K562 (cell line): Measurements from ENCODE around the gene MXRA7. TPM values are rescaled to one million over a fixed set of nuclear protein-coding genes. Genes with fewer than 3 reads are reported as not detected.

ENCODE experiments used
- BACH1 ChIP-seq: fragments of 200-800 bp; sonication (Bioruptor generic); IDR thresholded peaks from 2 replicates; pipeline ENCODE4 v1.6.1; 2016; ENCODE audit warnings: missing genetic modification characterization, missing compliant biosample characterization
- BMI1 ChIP-seq: fragments of 150-350 bp; IDR thresholded peaks from 2 replicates; pipeline ENCODE4 v1.6.1; 2014; ENCODE audit warnings: low read length
- CBFA2T3 ChIP-seq: fragments of 450-650 bp; IDR thresholded peaks from 2 replicates; pipeline ENCODE4 v1.6.1; 2017
- DNMT1 ChIP-seq: fragments of 450-650 bp; IDR thresholded peaks from 2 replicates; pipeline ENCODE4 v1.6.1; 2016; ENCODE audit warnings: antibody characterized with exemption, mild to moderate bottlenecking
- ETV6 ChIP-seq, 3 experiments: fragments of 150-350 bp in 1 of 3; sonication (generic) in 1 of 3; formaldehyde crosslinking in 1 of 3; IDR thresholded peaks; 2 replicates each; pipeline versions ENCODE4 v1.6.1 to v1.8.0; 2014 to 2022; ENCODE audit warnings: borderline replicate concordance in 2 of 3, low read depth in 2 of 3, antibody characterized with exemption in 1 of 3, low read length in 1 of 3, mild to moderate bottlenecking in 1 of 3, missing genetic modification reagents in 1 of 3
- EZH2 ChIP-seq: IDR thresholded peaks from 2 replicates; pipeline ENCODE4 v1.6.1; 2012; ENCODE audit warnings: low read depth, mild to moderate bottlenecking, inconsistent platforms, low read length, borderline replicate concordance
- FOS ChIP-seq: IDR thresholded peaks from 3 replicates; pipeline ENCODE4 v1.6.1; 2011; ENCODE audit not compliant: insufficient read length; ENCODE audit errors: extremely low read depth
- GATA2 ChIP-seq: sonication (generic); formaldehyde crosslinking; IDR thresholded peaks from 2 replicates; pipeline ENCODE4 v1.4.0; 2020; ENCODE audit warnings: mild to moderate bottlenecking, missing genetic modification reagents
- GATAD2B ChIP-seq: fragments of 450-650 bp; IDR thresholded peaks from 2 replicates; pipeline ENCODE4 v1.6.1; 2017; ENCODE audit warnings: mild to moderate bottlenecking, borderline replicate concordance
- HEY1 ChIP-seq: fragments of 250-450 bp; sonication (Bioruptor Pico); IDR thresholded peaks from 2 replicates; pipeline ENCODE4 v1.5.0; 2020; ENCODE audit warnings: mild to moderate bottlenecking, moderate library complexity, borderline replicate concordance
- HNRNPK ChIP-seq: fragments of 200-400 bp; formaldehyde crosslinking; IDR thresholded peaks from one replicate; pipeline ENCODE4 v1.6.1; 2018; ENCODE audit warnings: mild to moderate bottlenecking, low read depth, low read length; ENCODE audit not compliant: poor library complexity, severe bottlenecking
- JUN ChIP-seq, 2 experiments: sonication (generic) in 1 of 2; formaldehyde crosslinking in 1 of 2; IDR thresholded peaks; 2 replicates each; pipeline versions ENCODE4 v1.6.1 to v1.8.0; 2012 to 2022; ENCODE audit warnings: borderline replicate concordance in 2 of 2, mild to moderate bottlenecking in 2 of 2, improper control_type of control experiment in 1 of 2, low read depth in 1 of 2, low read length in 1 of 2, missing genetic modification reagents in 1 of 2
- JUNB ChIP-seq: fragments of 450-650 bp; formaldehyde crosslinking; conservative IDR thresholded peaks from 2 replicates; pipeline ENCODE4 v1.4.0; 2020; ENCODE audit warnings: mild to moderate bottlenecking
- MEIS2 ChIP-seq: fragments of 450-650 bp; IDR thresholded peaks from 2 replicates; pipeline ENCODE4 v1.6.1; 2014; ENCODE audit warnings: mild to moderate bottlenecking; ENCODE audit not compliant: partially characterized antibody
- MTA2 ChIP-seq: fragments of 450-650 bp; IDR thresholded peaks from 2 replicates; pipeline ENCODE4 v1.6.1; 2016; ENCODE audit warnings: low read depth
- NFIC ChIP-seq: fragments of 450-650 bp; IDR thresholded peaks from 2 replicates; pipeline ENCODE4 v1.6.1; 2017; ENCODE audit warnings: mild to moderate bottlenecking, inconsistent platforms
- RAD51 ChIP-seq: fragments of 450-650 bp; IDR thresholded peaks from 2 replicates; pipeline ENCODE4 v1.7.1; 2016; ENCODE audit warnings: low read depth, mild to moderate bottlenecking, borderline replicate concordance
- SNIP1 ChIP-seq: fragments of 450-650 bp; IDR thresholded peaks from 2 replicates; pipeline ENCODE4 v1.7.1; 2017; ENCODE audit warnings: low read depth, mild to moderate bottlenecking
- TBP ChIP-seq: optimal IDR thresholded peaks from 2 replicates; pipeline ENCODE3; 2011; ENCODE audit warnings: low read depth, low read length, improper control_type of control experiment
- ZNF766 ChIP-seq: fragments of 200-800 bp; sonication (Bioruptor generic); conservative IDR thresholded peaks from 2 replicates; pipeline ENCODE4 v1.6.1; 2016; ENCODE audit warnings: missing genetic modification characterization, missing compliant biosample characterization
- polyA plus RNA-seq, 8 experiments: library from polyadenylated mRNA; depleted of rRNA in 4 of 8; stranded (reverse) in 5 of 8; unstranded in 3 of 8; fragments of >200 nt; fragmentation: Nextera tagmentation in 2 of 8; fragmentation: Illumina TruSeq in 1 of 8; extraction: Ambion mirVana in 2 of 8; extraction: Trizol in 1 of 8; gene quantifications; 2 replicates each; pipeline versions ENCODE4 v1.2.1 to v1.2.3, GENCODE V29; 2011 to 2014; ENCODE audit warnings: inconsistent platforms in 1 of 8, missing spikeins in 1 of 8
- total RNA-seq, 7 experiments: library from RNA; depleted of rRNA in 6 of 7; stranded (reverse); fragments of >200 nt in 6 of 7; fragmentation: Illumina TruSeq in 2 of 7; extraction: Trizol in 2 of 7; gene quantifications; 2 replicates each; pipeline versions ENCODE4 v1.2.1 to v1.2.3, GENCODE V29; 2011 to 2021; ENCODE audit warnings: low replicate concordance in 1 of 7
- TF ChIP-seq, protein P1 (sequence below): fragments of 250-450 bp; sonication (Bioruptor Pico); IDR thresholded peaks from 2 replicates; pipeline ENCODE4 v1.4.0; 2020
- TF ChIP-seq, protein P2 (sequence below): sonication (generic); IDR thresholded peaks from 2 replicates; pipeline ENCODE4 v1.6.1; 2016

MXRA7 gene
- total and polyA plus RNA-seq, 9 of the 15 experiments (the other 6 are each of a cell fraction or from before 2014, with no cell fraction given): 2.6 to 38.4 (median 14.3) TPM

GRCh38 chr17:76640550-76641380 is 70.0 kb downstream of the MXRA7 start (continued):
- TF ChIP-seq, protein P1, sequence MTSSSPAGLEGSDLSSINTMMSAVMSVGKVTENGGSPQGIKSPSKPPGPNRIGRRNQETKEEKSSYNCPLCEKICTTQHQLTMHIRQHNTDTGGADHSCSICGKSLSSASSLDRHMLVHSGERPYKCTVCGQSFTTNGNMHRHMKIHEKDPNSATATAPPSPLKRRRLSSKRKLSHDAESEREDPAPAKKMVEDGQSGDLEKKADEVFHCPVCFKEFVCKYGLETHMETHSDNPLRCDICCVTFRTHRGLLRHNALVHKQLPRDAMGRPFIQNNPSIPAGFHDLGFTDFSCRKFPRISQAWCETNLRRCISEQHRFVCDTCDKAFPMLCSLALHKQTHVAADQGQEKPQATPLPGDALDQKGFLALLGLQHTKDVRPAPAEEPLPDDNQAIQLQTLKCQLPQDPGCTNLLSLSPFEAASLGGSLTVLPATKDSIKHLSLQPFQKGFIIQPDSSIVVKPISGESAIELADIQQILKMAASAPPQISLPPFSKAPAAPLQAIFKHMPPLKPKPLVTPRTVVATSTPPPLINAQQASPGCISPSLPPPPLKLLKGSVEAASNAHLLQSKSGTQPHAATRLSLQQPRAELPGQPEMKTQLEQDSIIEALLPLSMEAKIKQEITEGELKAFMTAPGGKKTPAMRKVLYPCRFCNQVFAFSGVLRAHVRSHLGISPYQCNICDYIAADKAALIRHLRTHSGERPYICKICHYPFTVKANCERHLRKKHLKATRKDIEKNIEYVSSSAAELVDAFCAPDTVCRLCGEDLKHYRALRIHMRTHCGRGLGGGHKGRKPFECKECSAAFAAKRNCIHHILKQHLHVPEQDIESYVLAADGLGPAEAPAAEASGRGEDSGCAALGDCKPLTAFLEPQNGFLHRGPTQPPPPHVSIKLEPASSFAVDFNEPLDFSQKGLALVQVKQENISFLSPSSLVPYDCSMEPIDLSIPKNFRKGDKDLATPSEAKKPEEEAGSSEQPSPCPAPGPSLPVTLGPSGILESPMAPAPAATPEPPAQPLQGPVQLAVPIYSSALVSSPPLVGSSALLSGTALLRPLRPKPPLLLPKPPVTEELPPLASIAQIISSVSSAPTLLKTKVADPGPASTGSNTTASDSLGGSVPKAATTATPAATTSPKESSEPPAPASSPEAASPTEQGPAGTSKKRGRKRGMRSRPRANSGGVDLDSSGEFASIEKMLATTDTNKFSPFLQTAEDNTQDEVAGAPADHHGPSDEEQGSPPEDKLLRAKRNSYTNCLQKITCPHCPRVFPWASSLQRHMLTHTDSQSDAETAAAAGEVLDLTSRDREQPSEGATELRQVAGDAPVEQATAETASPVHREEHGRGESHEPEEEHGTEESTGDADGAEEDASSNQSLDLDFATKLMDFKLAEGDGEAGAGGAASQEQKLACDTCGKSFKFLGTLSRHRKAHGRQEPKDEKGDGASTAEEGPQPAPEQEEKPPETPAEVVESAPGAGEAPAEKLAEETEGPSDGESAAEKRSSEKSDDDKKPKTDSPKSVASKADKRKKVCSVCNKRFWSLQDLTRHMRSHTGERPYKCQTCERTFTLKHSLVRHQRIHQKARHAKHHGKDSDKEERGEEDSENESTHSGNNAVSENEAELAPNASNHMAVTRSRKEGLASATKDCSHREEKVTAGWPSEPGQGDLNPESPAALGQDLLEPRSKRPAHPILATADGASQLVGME (CRISPR knock-in tag): no peak
- TF ChIP-seq JUNB (CRISPR knock-in tag): 0 out of 2 replicates have a peak, but pooled peaks have one; percentile 19
- TF ChIP-seq ZNF766: peak; percentile 72
- TF ChIP-seq DNMT1: no peak
- TF ChIP-seq HNRNPK: no peak
- TF ChIP-seq NFIC: peak; percentile 86
- TF ChIP-seq, protein P2, sequence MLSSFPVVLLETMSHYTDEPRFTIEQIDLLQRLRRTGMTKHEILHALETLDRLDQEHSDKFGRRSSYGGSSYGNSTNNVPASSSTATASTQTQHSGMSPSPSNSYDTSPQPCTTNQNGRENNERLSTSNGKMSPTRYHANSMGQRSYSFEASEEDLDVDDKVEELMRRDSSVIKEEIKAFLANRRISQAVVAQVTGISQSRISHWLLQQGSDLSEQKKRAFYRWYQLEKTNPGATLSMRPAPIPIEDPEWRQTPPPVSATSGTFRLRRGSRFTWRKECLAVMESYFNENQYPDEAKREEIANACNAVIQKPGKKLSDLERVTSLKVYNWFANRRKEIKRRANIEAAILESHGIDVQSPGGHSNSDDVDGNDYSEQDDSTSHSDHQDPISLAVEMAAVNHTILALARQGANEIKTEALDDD: peak; percentile 22; the same call in 1 of the 2 replicates
- TF ChIP-seq MEIS2: peak; percentile 94
- TF ChIP-seq RAD51: peak; percentile 6; the same call in 1 of the 2 replicates
- peak; percentile 5 for TF ChIP-seq BACH1 (tag)
- TF ChIP-seq SNIP1: peak; percentile 50; the same call in 1 of the 2 replicates
- no peak for TF ChIP-seq FOS
- TF ChIP-seq ETV6 (IDR thresholded peaks at IDR 0.05; ENCODE audit: borderline replicate concordance in 1 of 2, low read depth in 2 of 2, low read length in 1 of 2): 0 out of 4 replicates have a peak, but pooled peaks of 1 of the 2 experiments have one; percentile 35
- no peak for TF ChIP-seq ETV6 (CRISPR knock-in tag; IDR thresholded peaks at IDR 0.05; ENCODE audit: borderline replicate concordance)
- TF ChIP-seq HEY1 (CRISPR knock-in tag): peak; percentile 53; the same call in 1 of the 2 replicates
- TF ChIP-seq CBFA2T3: peak; percentile 98
- TF ChIP-seq MTA2: peak; percentile 88
- TF ChIP-seq EZH2: no peak
- TF ChIP-seq GATA2 (CRISPR knock-in tag): peak; percentile 91
- TF ChIP-seq JUN (IDR thresholded peaks at IDR 0.05; ENCODE audit: borderline replicate concordance, low read depth, low read length): peak; percentile 50
- TF ChIP-seq JUN (CRISPR knock-in tag; IDR thresholded peaks at IDR 0.05; ENCODE audit: borderline replicate concordance): no peak
- TF ChIP-seq BMI1: no peak
- peak; percentile 17 for TF ChIP-seq TBP
- peak; percentile 54; the same call in 1 of the 2 replicates for TF ChIP-seq GATAD2B
